AG09309 (cell line): ENCODE data around the gene DENND2D.

Source experiments
- DNase-seq: peaks from one replicate; pipeline ENCODE4 v3.0.0-alpha.2; 2010; ENCODE audit warnings: low read depth
- H3K4me3 ChIP-seq: 2 replicates; pipeline ENCODE4 v1.5.1; 2011; ENCODE audit warnings: mild to moderate bottlenecking, low read depth, low read length, moderate library complexity; ENCODE audit not compliant: control insufficient read depth
- TF ChIP-seq, protein P1 (sequence below): IDR thresholded peaks from 2 replicates; pipeline ENCODE4 v1.5.1; 2011; ENCODE audit warnings: mild to moderate bottlenecking, low read depth, low read length, inconsistent platforms; ENCODE audit not compliant: insufficient read depth, control insufficient read depth; ENCODE audit errors: missing control alignments

Gene DENND2D

DNA sequence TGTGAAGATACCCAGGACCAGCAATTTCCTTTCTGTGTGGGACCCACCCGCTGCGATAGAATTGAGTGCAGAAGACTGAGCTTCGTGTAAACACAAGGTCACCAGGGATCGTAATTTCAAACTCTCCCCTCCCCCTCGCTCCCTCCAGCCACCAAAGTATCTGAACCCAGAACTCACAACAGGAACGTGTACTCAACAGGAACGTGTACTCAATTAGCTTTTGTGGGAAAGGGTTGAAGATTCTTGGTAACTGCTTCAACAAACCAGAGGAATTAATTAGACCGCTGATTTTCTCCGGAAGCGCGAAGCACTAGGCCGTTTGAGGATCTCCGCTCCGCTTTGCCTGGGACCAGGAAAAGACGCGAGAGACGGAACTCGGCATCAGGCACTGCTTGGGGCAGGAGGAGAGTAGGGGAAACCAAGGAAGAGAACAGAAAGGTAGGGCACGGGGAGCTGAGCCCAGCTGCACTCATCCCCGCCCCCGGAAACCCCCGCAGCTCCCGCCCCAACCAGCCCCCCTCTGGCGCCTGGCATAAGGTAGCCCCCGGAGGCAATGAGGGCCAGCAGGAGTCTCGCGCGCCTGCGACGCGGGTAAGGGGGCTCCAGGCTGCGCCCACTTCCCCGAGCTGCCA is 61.0 kb downstream of the DENND2D start:
- peak overlapping the region; percentile 91 for H3K4me3 ChIP-seq
- DNase-seq = no peak
- TF ChIP-seq, protein P1, sequence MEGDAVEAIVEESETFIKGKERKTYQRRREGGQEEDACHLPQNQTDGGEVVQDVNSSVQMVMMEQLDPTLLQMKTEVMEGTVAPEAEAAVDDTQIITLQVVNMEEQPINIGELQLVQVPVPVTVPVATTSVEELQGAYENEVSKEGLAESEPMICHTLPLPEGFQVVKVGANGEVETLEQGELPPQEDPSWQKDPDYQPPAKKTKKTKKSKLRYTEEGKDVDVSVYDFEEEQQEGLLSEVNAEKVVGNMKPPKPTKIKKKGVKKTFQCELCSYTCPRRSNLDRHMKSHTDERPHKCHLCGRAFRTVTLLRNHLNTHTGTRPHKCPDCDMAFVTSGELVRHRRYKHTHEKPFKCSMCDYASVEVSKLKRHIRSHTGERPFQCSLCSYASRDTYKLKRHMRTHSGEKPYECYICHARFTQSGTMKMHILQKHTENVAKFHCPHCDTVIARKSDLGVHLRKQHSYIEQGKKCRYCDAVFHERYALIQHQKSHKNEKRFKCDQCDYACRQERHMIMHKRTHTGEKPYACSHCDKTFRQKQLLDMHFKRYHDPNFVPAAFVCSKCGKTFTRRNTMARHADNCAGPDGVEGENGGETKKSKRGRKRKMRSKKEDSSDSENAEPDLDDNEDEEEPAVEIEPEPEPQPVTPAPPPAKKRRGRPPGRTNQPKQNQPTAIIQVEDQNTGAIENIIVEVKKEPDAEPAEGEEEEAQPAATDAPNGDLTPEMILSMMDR = no peak
